HG03108 (cell line): ENCODE data around the gene MOB3B.

Experiments
- ATAC-seq: cut with Tn5 transposase; IDR thresholded peaks from one replicate; pipeline ENCODE4 v1.9.1; 2021; ENCODE audit warnings: moderate library complexity; ENCODE audit not compliant: unreplicated experiment

Gene MOB3B

DNA sequence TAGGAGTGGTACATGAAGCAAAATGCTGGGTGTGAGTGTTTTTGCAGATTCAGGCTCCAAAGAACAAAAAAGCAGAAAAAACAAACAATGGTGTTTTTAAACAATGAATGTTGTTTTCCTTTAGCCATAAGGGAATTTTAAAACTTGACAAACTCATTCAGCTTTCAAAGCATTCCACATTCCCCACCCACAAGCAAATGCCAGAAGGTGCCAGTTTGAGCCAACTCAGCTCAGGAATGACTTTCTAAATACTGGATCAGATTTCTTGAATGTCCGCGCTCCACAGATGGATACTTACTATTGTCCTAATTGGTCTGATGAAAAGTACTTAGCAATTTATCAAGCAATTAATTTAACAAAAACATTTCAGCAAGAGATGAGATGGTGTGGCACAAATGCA is 12.9 kb upstream of the MOB3B start:
- no peak for ATAC-seq

DNA sequence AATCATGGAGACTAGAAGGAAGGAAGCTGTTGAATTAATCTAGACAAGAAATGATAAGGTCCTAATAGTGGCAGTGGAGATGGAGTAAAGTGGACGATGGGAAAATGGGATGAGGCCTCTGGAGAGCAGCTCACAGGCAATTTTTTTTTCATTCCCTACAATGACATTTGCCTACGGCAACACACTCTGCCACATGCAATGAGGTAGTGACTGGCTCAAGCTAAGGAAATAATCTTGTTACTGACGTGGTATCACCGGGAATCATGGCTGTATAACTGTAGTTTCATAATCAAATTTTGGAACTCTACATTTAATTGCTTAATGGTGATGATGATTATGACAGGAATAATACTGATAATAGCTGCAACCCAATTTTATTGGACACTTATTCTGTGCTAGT is 12.1 kb upstream of the MOB3B start:
- no peak for ATAC-seq

DNA sequence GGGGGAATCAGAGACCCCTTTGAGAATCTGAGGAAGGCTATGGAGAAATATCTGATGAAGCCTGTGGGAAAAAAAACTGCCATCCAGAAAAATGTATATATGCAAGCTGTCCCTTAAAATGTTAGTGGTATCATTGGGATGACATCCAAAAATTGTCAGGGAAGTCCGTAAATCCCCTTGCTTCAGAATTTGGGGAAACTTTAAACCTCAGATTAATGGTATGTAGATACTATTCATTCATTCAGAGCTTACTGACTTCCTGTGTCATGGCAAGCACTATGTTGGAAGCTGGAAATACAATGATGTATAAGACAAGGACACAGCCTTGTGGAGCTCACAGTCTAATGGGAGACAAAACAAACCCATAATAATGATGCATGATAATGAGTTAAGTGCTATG is 10.9 kb upstream of the MOB3B start:
- ATAC-seq, result no peak

DNA sequence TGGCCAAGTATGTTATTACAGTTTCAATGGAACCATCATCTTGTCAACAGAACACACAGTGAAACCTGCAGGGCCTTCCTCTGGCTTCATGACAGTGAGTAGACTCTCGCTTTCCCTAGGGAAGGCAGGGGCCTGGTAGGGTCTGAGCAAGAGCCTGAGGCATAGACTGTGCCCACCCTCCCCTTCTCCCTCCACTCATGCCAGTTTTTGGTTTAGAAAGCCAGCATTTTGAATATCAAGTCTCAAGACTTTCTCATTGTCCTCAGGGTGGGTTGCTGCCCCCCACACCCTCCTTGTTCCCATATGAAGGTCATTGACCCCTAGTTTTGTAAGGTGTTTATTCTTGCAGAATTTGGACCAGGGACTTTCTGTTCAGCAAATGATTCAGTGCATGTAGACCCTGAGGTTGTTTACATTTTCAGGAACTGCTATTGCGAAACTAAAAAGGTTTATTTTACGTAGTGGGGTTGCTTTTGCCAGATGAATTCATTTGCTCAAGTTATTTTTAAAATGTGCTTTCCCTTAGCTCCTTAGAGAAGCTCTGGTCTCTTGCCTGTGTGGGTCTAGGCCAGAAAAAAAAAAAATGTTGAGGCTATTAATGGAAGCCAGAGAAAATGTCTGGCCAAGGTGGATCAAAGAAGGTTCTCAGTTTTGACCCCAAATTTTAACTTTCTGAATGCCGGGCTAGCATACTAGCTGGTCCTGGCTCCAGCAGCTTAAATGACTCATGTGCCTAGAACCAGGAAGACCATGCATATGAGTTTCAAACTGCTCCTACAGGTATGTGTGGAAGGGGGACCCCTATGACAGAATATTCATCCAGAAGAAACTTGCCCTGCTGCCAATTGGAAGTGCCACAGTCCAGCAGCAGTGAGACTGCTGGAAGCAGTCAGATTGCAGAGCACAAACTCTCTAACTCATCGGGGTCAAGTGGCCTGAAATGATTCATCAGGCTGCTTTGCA is 10.1 kb upstream of the MOB3B start:
- no peak for ATAC-seq

DNA sequence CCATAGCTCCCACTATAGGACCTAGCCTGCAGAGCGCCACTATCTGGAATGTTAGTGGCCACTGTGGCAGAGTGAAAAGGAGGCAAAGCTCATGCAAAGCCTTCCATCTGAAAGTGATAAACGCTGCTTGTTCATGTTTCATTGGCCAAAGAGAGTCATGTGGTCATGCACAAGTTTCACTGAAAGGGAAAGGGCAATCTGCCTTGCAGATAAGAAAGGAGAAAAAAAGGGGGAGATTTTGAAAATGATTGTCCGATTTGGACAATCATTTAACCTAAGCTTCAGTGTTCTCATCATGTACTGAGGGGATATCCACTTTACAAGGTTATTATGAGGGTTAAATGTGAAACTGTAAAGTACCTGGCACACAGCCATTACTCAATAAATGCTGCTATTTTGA is 9.0 kb upstream of the MOB3B start:
- ATAC-seq, result no peak

DNA sequence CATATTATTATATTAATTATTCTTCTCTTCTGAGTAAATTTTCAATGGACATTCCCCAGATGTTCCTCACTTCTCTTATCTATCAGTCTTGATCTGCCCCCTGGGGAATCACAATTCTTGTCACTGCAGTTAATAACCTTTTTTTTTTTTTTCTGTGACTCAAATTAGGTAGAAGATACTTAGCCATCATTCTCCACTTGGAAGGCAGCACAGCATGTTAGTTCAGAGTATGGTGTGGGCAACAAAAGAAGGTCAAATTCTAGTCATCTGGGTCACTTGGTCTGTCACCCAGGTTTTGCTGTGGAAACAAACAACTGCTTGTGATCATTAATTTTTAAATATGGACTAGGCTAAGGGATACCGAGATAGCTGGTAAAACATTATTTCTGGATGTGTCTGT is 8.1 kb upstream of the MOB3B start:
- ATAC-seq, result no peak

DNA sequence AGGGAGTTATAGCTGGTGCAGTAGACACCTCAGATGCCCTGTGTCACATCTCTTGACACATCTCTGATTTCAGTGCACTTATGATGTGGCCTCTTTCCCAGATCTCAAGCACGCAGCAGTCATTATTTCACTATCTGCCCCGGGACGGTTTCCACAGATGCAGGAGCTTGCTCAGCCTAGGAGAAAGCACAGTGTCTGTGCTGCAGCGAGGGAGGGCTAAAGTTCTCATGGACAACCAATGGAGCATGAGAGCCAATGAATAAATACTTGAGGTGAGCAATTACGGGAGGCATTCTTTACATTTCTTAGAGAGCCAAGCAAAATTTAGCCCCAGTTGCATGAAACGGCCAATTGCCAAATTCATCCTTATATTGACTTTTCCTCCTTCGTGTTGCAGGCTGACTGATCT is 7.4 kb upstream of the MOB3B start:
- no peak for ATAC-seq

DNA sequence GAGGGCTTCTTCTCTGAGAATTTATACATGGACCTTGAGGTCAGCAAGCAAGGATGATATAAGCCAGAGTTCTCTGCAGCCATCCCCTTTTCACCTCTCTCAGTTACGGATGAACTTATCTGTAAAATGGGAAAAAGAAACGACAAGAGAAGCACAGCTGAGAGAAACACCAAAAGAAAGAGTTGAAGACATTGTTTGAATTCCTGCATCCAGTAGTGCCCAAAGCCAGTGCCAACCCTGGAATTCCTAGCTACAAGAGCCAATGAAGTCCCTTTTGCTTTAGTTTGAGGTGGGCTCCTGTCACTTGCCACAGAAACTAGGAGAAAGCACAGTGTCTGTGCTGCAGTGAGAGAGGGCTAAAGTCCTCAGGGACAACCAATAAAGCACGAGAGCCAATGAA is 6.6 kb upstream of the MOB3B start:
- no peak for ATAC-seq

DNA sequence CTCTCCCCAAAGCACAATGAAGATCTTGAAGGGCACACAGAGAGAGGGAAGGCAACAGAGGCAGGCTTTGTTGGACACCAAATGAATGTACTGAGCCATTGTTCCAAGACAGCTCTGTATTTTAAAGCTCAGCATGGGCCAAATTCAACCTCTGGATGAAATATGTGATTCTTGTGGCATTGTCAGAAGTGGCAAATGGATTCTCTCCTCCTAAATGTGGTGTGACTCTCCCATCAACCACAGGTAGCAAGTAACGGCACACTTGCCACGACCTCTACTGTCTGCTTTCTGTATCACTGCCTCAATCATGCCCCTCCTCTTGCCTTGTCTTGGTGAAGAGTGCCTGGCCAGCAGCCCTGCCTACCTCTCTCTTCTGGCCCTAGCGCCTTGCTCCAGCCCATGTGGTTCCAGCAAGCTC is 6.1 kb upstream of the MOB3B start:
- ATAC-seq, result no peak

DNA sequence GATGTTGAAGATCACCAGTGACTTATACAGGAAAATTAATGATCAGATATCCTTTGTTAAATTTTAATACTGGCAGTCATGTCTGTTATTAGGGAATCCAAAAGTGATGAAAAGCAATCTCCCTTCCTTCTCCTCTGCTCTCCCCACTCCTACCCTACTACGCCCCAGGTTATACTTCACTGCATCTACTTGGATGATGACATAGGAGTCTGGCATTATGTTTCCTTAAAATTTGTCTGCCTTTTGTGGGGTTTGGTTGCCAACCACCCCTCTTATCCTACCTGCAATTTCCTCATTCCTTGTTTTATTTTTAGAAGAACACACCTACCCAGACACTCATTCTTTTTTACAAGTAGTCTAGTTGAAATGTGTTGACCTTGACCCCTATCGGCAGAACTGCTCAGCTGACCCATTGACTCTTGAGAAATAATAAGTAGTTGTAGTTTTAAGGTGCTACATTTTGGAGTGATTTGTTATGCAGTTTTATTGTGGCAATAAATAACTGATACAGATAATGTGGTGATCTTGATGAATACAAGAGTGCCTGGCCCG is 5.1 kb upstream of the MOB3B start:
- ATAC-seq, result no peak

DNA sequence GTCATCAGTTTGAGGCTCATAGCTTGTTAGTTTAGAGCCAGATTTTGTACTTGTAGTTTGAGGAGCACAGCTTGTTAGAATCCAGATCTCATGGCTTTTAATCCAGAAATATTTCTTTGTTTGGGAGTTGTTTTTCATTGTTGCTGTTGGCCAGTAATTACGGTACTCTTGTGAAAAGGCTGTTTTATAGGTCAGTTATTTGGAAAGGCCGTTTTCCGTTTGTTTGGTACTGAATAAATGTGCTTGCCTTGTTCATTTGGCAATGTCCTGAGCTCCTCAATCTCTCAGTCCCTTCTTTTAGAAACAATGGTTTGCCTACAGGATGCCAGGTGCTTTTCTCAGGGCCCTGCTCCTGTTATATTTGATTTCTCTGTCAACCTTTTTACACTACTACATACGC is 4.5 kb upstream of the MOB3B start:
- no peak for ATAC-seq

DNA sequence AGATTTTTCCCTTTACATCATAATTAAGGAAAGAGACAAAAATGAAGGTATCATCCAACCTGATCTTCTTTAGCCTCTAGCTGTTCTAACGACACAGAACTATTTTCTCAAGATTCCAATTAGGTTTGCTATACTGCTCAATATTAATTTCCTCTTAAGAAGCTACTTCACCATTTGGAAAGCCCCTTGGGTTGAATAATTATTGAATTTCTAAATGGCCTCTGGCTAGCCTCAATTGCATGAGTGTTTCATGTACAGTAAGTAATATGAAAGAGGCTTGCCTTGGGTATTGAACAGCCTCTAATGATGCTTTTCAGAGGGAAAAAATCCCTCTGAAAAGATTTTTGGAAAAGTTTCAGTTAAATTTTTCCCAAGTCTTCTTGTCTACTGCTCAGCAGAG is 3.7 kb upstream of the MOB3B start:
- ATAC-seq, result no peak

DNA sequence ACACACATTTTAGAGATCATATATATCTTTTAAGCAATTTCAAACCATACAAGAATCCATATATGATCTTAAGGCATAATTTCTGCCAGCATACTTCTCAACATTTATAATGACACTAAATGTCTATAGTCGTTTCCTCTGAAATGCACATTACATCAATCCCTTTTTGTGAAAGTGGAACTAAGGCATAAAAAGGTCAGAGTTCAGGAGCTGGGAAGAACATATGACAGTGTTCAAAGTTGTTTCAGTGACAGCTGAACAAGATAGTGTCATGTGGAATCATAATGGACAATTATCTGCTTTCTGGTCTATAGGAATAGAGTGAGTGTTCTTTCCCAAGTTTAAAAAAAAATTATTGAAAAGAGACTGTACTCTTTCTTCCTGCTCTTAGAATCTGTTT is 2.4 kb upstream of the MOB3B start:
- no peak for ATAC-seq

DNA sequence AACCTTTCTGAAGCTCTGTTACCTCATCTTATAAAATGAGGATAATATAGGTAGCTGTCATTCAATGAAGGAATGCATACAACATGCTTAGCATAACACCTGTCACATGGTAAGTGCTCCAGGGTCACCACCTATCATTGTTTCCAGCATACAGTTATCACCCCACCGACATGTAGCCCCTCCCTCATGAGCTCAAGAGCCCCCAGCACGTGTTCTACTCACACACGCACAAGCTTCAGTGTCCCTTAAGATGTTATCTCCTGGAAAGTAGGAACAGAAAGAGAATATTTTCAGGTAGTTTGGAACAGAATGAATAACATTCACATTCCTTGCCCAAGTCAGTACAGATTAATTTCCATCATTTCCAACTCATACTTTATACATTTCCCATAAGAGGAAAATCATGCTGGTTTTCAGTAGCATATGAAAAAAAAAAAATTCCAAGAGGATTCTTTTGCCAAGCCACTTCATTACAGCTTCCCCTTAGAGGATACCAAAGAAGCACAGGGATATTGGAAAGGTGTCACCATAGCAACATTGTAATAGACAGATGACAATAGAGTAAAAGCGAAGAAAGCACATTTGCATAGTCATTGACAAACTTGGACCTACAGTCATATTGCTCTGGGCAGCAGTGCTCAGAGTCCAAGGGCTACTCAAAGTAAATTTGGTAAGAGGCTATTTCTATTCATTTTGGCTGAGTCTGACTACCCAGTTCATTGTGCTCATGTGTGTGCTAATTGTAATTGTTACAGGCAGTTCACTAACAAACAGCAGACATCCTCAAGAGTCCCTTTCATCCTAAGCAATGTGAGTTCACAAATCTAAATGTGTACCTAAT is 1.5 kb upstream of the MOB3B start:
- no peak for ATAC-seq

DNA sequence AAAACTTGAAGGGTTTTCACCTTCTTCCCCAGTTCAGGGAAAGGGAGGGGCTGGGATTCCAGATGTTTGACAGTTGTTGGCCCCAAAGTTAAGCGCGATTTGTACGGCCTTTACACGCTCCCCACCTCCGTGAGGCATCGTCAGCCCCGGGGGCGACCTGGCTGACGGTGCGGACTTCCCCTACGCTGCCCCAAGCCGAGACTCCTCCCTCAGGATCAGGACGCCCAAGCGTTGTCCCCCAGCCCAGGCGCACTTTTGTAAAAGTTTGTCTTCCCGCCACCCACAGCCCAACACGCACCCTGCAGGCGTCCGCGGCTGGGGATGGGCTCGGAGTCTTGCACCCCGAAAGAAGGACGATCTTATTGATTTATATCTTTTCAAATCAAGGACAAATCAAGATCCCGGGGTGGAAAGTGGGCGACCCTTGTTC is 713 bp downstream of the MOB3B start:
- ATAC-seq, result no peak

DNA sequence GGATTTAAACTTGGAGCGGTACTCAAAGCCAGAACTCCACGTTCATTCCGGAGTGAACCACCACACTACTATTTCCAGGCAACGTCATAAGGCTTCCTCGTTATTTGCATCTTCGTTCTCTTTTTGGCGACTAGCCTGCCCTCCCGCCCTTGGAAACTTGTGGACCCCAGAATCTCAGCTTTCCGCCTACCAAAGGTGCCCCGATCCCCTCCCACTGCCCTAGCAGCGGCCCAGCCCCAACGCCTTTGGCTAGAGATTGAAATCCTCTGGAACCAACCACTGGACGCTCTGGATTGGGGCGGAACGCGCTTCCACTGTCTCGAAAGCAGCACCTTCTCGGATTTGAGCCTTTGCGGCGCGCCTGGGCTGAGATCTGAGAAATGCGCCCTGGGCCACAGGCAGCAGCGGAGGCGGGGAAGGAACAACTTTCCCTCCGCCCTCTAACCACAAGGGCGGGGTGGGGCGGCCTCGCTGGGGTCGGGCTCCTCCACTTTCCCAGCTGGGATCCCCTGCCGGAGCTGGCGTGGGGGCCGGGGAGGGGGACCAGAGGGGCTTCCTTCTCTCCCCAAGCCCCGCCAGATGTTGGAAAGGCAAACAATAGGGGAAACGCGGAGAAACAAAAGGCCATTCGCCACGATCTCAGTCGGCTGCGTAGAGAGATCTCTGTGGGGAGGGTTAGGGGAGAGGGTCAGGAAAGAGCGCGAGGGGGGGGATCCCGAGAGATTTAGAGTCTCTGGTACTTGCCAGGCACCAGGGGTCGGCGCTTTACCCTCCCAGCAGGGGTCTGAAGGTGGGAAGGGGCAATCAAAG is 1.3 kb downstream of the MOB3B start:
- peak; percentile 55 for ATAC-seq

DNA sequence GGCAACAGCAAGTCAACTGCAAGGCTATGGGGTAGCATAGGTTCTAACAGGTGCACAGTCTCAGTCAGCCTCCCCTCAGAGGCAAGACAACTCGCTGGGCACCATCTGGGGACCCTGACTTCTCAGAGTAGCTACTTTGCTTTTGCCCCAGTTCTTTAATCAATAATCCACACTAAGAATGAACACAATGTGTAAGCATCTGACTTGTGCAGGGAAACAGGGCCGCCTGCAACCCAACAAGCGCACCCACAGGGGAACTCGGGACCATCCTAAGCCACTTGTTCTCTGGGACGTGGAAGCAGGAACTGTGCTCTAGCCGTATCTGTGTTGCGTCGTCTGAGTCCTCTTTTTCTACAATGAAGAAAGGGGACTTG is 1.9 kb downstream of the MOB3B start:
- no peak for ATAC-seq

DNA sequence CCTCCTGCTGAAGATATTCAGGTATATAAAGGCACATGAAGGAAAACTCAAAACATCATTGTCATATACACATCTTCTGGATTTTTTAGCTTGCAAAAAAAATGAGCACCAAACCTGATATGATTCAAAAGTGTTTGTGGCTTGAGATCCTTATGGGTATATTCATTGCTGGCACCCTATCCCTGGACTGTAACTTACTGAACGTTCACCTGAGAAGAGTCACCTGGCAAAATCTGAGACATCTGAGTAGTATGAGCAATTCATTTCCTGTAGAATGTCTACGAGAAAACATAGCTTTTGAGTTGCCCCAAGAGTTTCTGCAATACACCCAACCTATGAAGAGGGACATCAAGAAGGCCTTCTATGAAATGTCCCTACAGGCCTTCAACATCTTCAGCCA is 5.4 kb downstream of the MOB3B start, which contains the start of gene IFNK:
Gene IFNK, plus strand, starts transcription at position 55 of the 400 bp plus-strand sequence. Its CDS starts 47 bp downstream, at position 102.
- no peak for ATAC-seq

DNA sequence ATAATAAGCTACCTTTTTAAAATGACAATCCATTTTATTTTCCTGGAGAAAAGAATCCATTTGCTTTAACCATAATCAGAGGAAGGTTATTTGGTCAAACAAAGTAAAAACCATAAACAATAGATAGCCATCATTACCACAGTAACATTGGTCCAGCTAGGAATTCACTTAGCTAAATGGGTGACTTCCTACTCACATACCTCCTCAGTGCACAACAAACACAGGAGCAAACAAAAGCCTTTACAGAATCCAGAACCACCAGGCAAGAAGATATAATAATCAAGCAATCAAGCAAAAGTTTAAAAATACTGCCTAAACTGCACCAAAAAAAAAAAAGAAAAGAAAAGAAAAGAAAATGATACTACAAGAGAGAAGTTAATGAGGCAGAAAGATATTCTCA is 6.5 kb downstream of the MOB3B start:
- ATAC-seq, result no peak

DNA sequence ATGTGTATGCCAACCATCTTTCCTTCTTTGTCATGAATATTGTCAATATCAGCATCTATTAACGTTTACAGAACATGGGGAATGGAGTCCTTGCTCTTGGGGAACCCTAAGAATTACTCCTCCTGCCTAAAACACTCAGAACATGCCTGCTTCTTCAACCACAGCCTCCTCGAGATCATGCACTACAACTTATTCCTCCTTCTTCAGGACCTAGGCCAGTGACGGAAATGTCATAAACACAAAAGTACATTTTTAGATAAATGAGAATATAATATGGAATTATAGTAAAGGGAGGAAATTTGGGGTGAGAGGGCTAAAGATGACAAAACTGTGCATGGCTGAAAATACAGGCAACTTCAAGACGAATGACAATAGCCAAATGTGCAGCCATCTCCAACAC is 8.6 kb downstream of the MOB3B start:
- no peak for ATAC-seq
